Peyer's patch (tissue), 4 donors: ENCODE data around the gene ZNF691.

Experiments
- CTCF ChIP-seq, 6 experiments: fragments of 450-650 bp in 4 of 6; fragments of 200-600 bp in 2 of 6; sonication (generic) in 1 of 6; IDR thresholded peaks; one replicate each; pipeline ENCODE4 v1.5.1; 2017 to 2019; ENCODE audit warnings: antibody characterized with exemption in 6 of 6, mild to moderate bottlenecking in 3 of 6, moderate library complexity in 1 of 6
- POLR2A ChIP-seq, 2 donors: fragments of 450-650 bp; IDR thresholded peaks; one replicate each; pipeline ENCODE4 v1.5.1; 2017; ENCODE audit warnings: antibody characterized with exemption in 2 of 2, mild to moderate bottlenecking in 2 of 2, moderate library complexity in 2 of 2

DNA sequence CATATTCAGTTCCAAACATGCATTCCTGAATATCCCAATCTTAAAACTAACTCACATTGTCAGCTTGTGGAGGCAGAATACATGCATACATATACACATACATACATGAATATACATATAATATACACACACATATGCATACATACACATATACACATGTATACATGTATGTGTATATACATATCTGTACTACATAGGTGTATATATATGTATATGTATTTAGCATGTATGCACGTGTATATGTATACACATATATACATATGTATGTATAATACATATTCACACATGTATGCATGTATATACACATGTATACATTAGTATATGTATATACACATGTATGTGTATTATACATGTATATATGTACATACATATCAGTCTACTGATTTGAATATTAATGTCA, 1.2 kb upstream of the ZNF691 start:
- TF ChIP-seq CTCF (IDR thresholded peaks at IDR 0.05) (no peak), POLR2A (IDR thresholded peaks at IDR 0.05) (no peak)
